HepG2 (cell line): ENCODE results near the gene DPH7. TPM values are rescaled to one million over a fixed set of nuclear protein-coding genes. Genes with fewer than 3 reads are reported as not detected.

Source experiments
- ATAC-seq: fragments of 200-7000 bp; cut with Tn5 transposase; 3 replicates; pipeline ENCODE4 v1.9.1; 2020; ENCODE audit warnings: mild to moderate bottlenecking, moderate library complexity
- BruUV-seq: library from RNA; stranded (reverse); fragments of 400-500 nt; replicated peaks from 2 replicates; lab custom pipeline; 2021; lab: Mats Ljungman, UMichigan
- CTCF ChIA-PET: fragments of 300-600 bp; formaldehyde crosslinking; extraction: SDS; loops from one replicate; lab custom pipeline; 2021; ENCODE audit warnings: low total read pairs, inconsistent platforms, low intra/inter-chr PET ratio; lab: Yijun Ruan, JAX
- POLR2A ChIA-PET: fragments of 350-600 bp; sonication (Branson Sonifier 250); formaldehyde crosslinking; loops from one replicate; lab custom pipeline; 2020; ENCODE audit warnings: antibody characterized with exemption, inconsistent platforms; lab: Yijun Ruan, JAX
- DNase-seq: peaks from one replicate; pipeline ENCODE4 v3.0.0-alpha.2; 2015; ENCODE audit warnings: low spot score
- FAIRE-seq: peaks from 3 replicates; lab custom pipeline; 2011; peaks lifted over from hg19 to GRCh38; lab: Jason Lieb, UNC
- H2AFZ ChIP-seq: one replicate; pipeline ENCODE4 v1.6.1; 2011; ENCODE audit warnings: low read length, inconsistent platforms
- H3K27ac ChIP-seq: fragments of 300-600 bp; 3 replicates; pipeline ENCODE4 v1.8.0; 2011; ENCODE audit warnings: mixed run types, mild to moderate bottlenecking, mixed read lengths, low read length, inconsistent platforms; ENCODE audit not compliant: insufficient read depth; ENCODE audit errors: extremely low read length
- H3K27me3 ChIP-seq, 2 experiments: fragments of 200-600 bp in 1 of 2; 2 replicates in 1 of 2; 3 replicates in 1 of 2; pipeline versions ENCODE4 v1.6.0 to v1.8.0; 2011; ENCODE audit warnings: low read length in 2 of 2, mild to moderate bottlenecking in 2 of 2, moderate library complexity in 2 of 2, inconsistent platforms in 1 of 2; ENCODE audit not compliant: insufficient read depth in 2 of 2, control insufficient read depth in 1 of 2
- H3K36me3 ChIP-seq, 2 experiments: fragments of 200-600 bp in 1 of 2; replicated peaks in 1 of 2; 2 replicates in 1 of 2; 3 replicates in 1 of 2; pipeline versions ENCODE4 v1.5.1 to v1.8.0; 2011; ENCODE audit warnings: low read length in 2 of 2, inconsistent platforms in 1 of 2; ENCODE audit not compliant: insufficient read depth in 2 of 2, control insufficient read depth in 1 of 2
- H3K4me1 ChIP-seq: 2 replicates; pipeline ENCODE4 v1.5.1; 2012; ENCODE audit warnings: low read length, inconsistent platforms; ENCODE audit not compliant: insufficient read depth
- H3K4me2 ChIP-seq: 2 replicates; pipeline ENCODE4 v1.6.0; 2011; ENCODE audit warnings: low read depth, low read length, inconsistent platforms
- H3K4me3 ChIP-seq, 3 experiments: fragments of 200-600 bp in 1 of 3; sonication (generic), shearing (Covaris generic) in 1 of 3; replicated peaks in 1 of 3; 2 replicates each; pipeline ENCODE4 v1.5.1; 2011 to 2016; ENCODE audit warnings: low read length in 3 of 3, inconsistent platforms in 2 of 3, low read depth in 2 of 3, mild to moderate bottlenecking in 2 of 3, control low read depth in 1 of 3, mixed read lengths in 1 of 3; ENCODE audit not compliant: insufficient read depth in 1 of 3
- H3K79me2 ChIP-seq: one replicate; pipeline ENCODE4 v1.6.1; 2011; ENCODE audit warnings: low read length, inconsistent platforms; ENCODE audit not compliant: insufficient read depth
- H3K9ac ChIP-seq: 2 replicates; pipeline ENCODE4 v1.6.0; 2011; ENCODE audit warnings: mild to moderate bottlenecking, low read depth, low read length, inconsistent platforms; ENCODE audit not compliant: insufficient read depth
- H3K9me3 ChIP-seq: 2 replicates; pipeline ENCODE4 v1.5.1; 2012; ENCODE audit warnings: mild to moderate bottlenecking, low read length
- H4K20me1 ChIP-seq: 2 replicates; pipeline ENCODE4 v1.6.0; 2011; ENCODE audit warnings: inconsistent platforms, mild to moderate bottlenecking, low read length, moderate library complexity; ENCODE audit not compliant: insufficient read depth
- GTF2F1 ChIP-seq: fragments of 150-350 bp; IDR thresholded peaks from 2 replicates; pipeline ENCODE4 v1.6.1; 2014; ENCODE audit warnings: low read length
- HDAC1 ChIP-seq: sonication (generic); formaldehyde crosslinking; IDR thresholded peaks from 2 replicates; pipeline ENCODE4 v1.5.1; 2020; ENCODE audit warnings: mild to moderate bottlenecking, missing genetic modification reagents
- KDM6A ChIP-seq: IDR thresholded peaks from 2 replicates; pipeline ENCODE4 v1.6.1; 2016; ENCODE audit warnings: low read depth
- RAD21 ChIP-seq: fragments of 450-650 bp; formaldehyde crosslinking; IDR thresholded peaks from 2 replicates; pipeline ENCODE4 v1.5.0; 2020; ENCODE audit warnings: mild to moderate bottlenecking
- RFXANK ChIP-seq: IDR thresholded peaks from 2 replicates; pipeline ENCODE4 v1.6.1; 2016
- SYNCRIP ChIP-seq: fragments of 200-400 bp; formaldehyde crosslinking; IDR thresholded peaks from 2 replicates; pipeline ENCODE4 v1.6.1; 2018; ENCODE audit warnings: mild to moderate bottlenecking, low read depth, low read length; ENCODE audit not compliant: insufficient read depth
- ZBTB3 ChIP-seq: sonication (generic); formaldehyde crosslinking; IDR thresholded peaks from 2 replicates; pipeline ENCODE4 v1.4.0; 2020; ENCODE audit warnings: low read depth, mild to moderate bottlenecking, moderate library complexity, missing genetic modification reagents, borderline replicate concordance
- ZNF12 ChIP-seq: sonication (generic); formaldehyde crosslinking; IDR thresholded peaks from 2 replicates; pipeline ENCODE4 v1.5.0; 2020; ENCODE audit warnings: missing genetic modification reagents
- ZNF207 ChIP-seq: fragments of 450-650 bp; IDR thresholded peaks from 2 replicates; pipeline ENCODE4 v1.6.1; 2016; ENCODE audit warnings: antibody characterized with exemption, borderline replicate concordance
- ZSCAN12 ChIP-seq: sonication (generic); formaldehyde crosslinking; IDR thresholded peaks from 2 replicates; pipeline ENCODE4 v1.9.0; 2021; ENCODE audit warnings: mild to moderate bottlenecking, missing genetic modification reagents
- WGBS: methylation state at CpG from one replicate; pipeline ENCODE4 v1.1.6; 2017; ENCODE audit warnings: low lambda C conversion rate; 5-methylcytosine and 5-hydroxymethylcytosine counted together
- in situ Hi-C: cut with HindIII; loops from 2 replicates; pipeline ENCODE4 v1.10.0; 2017; ENCODE audit warnings: low pct_unique_long_range_greater_than_20kb; ENCODE audit not compliant: extremely low pct_ligation_motif_present
- intact Hi-C: fragments of 100-400 bp; cut with micrococcal nuclease; formaldehyde crosslinking; loops from one replicate; pipeline ENCODE4 v1.10.0; 2022; ENCODE audit not compliant: unreplicated experiment
- polyA plus RNA-seq, 8 experiments: library from polyadenylated mRNA; depleted of rRNA in 3 of 8; stranded (reverse) in 7 of 8; unstranded in 1 of 8; fragments of >200 nt; fragmentation: Illumina TruSeq in 4 of 8; extraction: Trizol in 4 of 8; gene quantifications; 2 replicates each; pipeline versions ENCODE4 v1.2.1 to v1.2.3, GENCODE V29; 2011 to 2016; ENCODE audit warnings: low read depth in 4 of 8, missing spikeins in 1 of 8, mixed read lengths in 1 of 8; ENCODE audit not compliant: insufficient read depth in 1 of 8
- total RNA-seq, 5 experiments: library from RNA; depleted of rRNA; stranded (reverse); fragments of >200 nt; fragmentation: Illumina TruSeq; extraction: Trizol; gene quantifications; 2 replicates each; pipeline ENCODE4 v1.2.3, GENCODE V29; 2016; ENCODE audit warnings: low read depth in 1 of 5
- TF ChIP-seq, protein P1 (sequence below): sonication (generic); formaldehyde crosslinking; conservative IDR thresholded peaks from 2 replicates; pipeline ENCODE4 v1.8.0; 2022; ENCODE audit warnings: mild to moderate bottlenecking, moderate library complexity, missing genetic modification reagents
- TF ChIP-seq, protein P2 (sequence below): sonication (generic); formaldehyde crosslinking; IDR thresholded peaks from 2 replicates; pipeline ENCODE4 v1.5.1; 2020; ENCODE audit warnings: mild to moderate bottlenecking, missing genetic modification reagents, borderline replicate concordance

Gene DPH7
- total and polyA plus RNA-seq, 2 of the 13 experiments (the other 11 are each of a cell fraction or from before 2014, with no cell fraction given): 27.6 to 31.6 TPM

DNA sequence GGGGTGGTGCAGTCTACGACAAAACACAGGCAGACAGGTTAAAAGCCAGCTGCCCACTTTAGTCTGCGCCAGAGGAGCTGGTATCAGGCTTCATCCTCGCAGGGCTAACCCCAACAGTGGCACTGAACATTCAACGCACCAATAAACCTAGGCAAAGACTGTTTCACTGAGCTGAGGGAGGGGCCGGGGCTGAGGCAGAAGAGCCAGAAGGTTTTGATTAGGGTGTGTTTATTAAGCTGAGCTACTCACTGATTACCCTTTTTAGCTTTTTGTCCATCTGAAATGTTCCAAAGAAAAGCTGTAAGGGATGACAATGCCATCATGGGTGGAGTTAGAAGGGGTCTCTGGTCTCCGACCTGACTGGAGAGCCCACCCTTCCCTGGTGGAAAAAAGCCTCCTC, 10.2 kb upstream of the DPH7 start:
- H3K27ac ChIP-seq: no peak overlapping the region
- H3K4me1 ChIP-seq: peaks cover 41% of the 10 kb centered on the region
- ATAC-seq: no peak
- in situ Hi-C loops (no loop called here), intact Hi-C loops (no loop called here)
- H3K27me3 ChIP-seq: no peaks in the 10 kb centered on the region
- POLR2A ChIA-PET: interaction anchor here (1.5 to 1.8 kb wide), 2 partner anchors 10 to 16 kb away, joined by 4 to 7 read pairs; partner anchors contain the start of genes ARRDC1 and DPH7
- H3K36me3 ChIP-seq: peaks cover 17 to 42% of the 10 kb centered on the region in 2 experiments
- peaks cover 19% of the 10 kb centered on the region for H3K79me2 ChIP-seq
- H2AFZ ChIP-seq: no peak overlapping the region
- peak overlapping the region; percentile 87 for H3K4me2 ChIP-seq
- peak overlapping the region; percentile 82 for H3K9ac ChIP-seq
- BruUV-seq: TSS peak; percentile 62
- peak overlapping the region; percentile 74 to 90 (median 83); a peak in 5 of 6 replicates for H3K4me3 ChIP-seq
- no peak for DNase-seq
- no peak for FAIRE-seq
- TF ChIP-seq ZNF207: no peak
- TF ChIP-seq ZSCAN12: no peak
- no peak for TF ChIP-seq KDM6A (CRISPR knock-in tag)
- TF ChIP-seq RFXANK (CRISPR knock-in tag): no peak
- TF ChIP-seq, all 625 proteins: peak for 0
- Histone ChIP-seq H3K9me3 (no peaks in the 10 kb centered on the region), H4K20me1 (no peaks in the 10 kb centered on the region)
- CTCF ChIA-PET: no interaction called here
- WGBS: 89% methylated on average over 5 of the region's 6 CpGs

DNA sequence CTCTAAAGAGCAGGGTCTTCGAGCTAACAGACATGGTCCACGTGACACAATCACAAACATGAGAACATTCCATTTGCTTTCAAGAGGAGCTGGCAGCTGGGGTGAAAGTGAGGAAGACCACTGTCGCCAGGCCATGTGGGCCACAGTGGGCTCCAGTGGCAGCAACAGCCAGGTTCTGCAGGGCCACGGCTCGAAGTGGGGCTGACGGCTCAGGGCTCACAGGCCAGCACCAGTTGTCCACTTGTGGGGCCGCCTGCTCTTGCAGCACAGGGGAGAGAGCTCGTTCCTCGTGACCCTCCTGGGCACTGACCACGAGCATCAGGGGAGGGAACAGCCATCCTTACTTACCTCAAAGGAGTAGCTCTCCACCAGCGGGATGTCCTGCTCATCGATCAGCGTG, 9.6 kb upstream of the DPH7 start:
- Histone ChIP-seq H3K79me2 (peaks cover 19% of the 10 kb centered on the region), H3K9me3 (no peaks in the 10 kb centered on the region), H4K20me1 (no peaks in the 10 kb centered on the region), H3K27ac (no peak overlapping the region), H3K36me3 (peaks cover 19 to 47% of the 10 kb centered on the region in 2 experiments), H3K4me2 (no peak overlapping the region; the same call in 1 of the 2 replicates), H3K9ac (0 out of 2 replicates have a peak overlapping the region, but pooled peaks have one; percentile 82), H3K4me1 (peaks cover 38% of the 10 kb centered on the region), H3K27me3 (no peaks in the 10 kb centered on the region), H2AFZ (no peak overlapping the region), H3K4me3 (no peak overlapping the region)
- DNase-seq (no peak), ATAC-seq (no peak), FAIRE-seq (no peak)
- no peak for TF ChIP-seq ZBTB3 (CRISPR knock-in tag)
- TF ChIP-seq ZNF12: no peak
- TF ChIP-seq SYNCRIP: no peak
- TF ChIP-seq GTF2F1: no peak
- TF ChIP-seq, protein P1, sequence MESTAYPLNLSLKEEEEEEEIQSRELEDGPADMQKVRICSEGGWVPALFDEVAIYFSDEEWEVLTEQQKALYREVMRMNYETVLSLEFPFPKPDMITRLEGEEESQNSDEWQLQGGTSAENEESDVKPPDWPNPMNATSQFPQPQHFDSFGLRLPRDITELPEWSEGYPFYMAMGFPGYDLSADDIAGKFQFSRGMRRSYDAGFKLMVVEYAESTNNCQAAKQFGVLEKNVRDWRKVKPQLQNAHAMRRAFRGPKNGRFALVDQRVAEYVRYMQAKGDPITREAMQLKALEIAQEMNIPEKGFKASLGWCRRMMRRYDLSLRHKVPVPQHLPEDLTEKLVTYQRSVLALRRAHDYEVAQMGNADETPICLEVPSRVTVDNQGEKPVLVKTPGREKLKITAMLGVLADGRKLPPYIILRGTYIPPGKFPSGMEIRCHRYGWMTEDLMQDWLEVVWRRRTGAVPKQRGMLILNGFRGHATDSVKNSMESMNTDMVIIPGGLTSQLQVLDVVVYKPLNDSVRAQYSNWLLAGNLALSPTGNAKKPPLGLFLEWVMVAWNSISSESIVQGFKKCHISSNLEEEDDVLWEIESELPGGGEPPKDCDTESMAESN (CRISPR knock-in tag): no peak
- no peak for TF ChIP-seq RAD21 (CRISPR knock-in tag)
- TF ChIP-seq, protein P2, sequence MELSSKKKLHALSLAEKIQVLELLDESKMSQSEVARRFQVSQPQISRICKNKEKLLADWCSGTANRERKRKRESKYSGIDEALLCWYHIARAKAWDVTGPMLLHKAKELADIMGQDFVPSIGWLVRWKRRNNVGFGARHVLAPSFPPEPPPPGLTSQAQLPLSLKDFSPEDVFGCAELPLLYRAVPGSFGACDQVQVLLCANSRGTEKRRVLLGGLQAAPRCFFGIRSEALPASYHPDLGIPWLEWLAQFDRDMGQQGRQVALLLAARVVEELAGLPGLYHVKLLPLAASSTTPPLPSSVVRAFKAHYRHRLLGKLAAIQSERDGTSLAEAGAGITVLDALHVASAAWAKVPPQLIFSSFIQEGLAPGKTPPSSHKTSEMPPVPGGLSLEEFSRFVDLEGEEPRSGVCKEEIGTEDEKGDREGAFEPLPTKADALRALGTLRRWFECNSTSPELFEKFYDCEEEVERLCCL (CRISPR knock-in tag): no peak
- no peak for TF ChIP-seq HDAC1 (CRISPR knock-in tag)
- POLR2A ChIA-PET: interaction anchor here (1.5 to 1.8 kb wide), 2 partner anchors 10 to 17 kb away, joined by 4 to 7 read pairs; partner anchors contain the start of genes ARRDC1 and DPH7
- intact Hi-C loops (no loop called here), in situ Hi-C loops (no loop called here)
- no TSS peak for BruUV-seq
- CTCF ChIA-PET: no interaction called here
- WGBS: 97% methylated on average over 5 of the region's 13 CpGs
